Fibroblast of lung (primary cell): ENCODE measurements around the gene SCFD2.

ENCODE experiments used
- EZH2 ChIP-seq: IDR thresholded peaks from 2 replicates; pipeline ENCODE4 v1.5.1; 2012; ENCODE audit warnings: low read length, control low read depth, mild to moderate bottlenecking; ENCODE audit errors: missing control alignments
- TF ChIP-seq, protein P1 (sequence below), 2 donors: IDR thresholded peaks in 1 of 2; conservative IDR thresholded peaks in 1 of 2; 1 replicate in 1 of 2; 2 replicates in 1 of 2; pipeline ENCODE4 v1.5.1; 2011 to 2012; ENCODE audit warnings: low read length in 2 of 2, control low read depth in 1 of 2, inconsistent platforms in 1 of 2, low read depth in 1 of 2, mild to moderate bottlenecking in 1 of 2

DNA sequence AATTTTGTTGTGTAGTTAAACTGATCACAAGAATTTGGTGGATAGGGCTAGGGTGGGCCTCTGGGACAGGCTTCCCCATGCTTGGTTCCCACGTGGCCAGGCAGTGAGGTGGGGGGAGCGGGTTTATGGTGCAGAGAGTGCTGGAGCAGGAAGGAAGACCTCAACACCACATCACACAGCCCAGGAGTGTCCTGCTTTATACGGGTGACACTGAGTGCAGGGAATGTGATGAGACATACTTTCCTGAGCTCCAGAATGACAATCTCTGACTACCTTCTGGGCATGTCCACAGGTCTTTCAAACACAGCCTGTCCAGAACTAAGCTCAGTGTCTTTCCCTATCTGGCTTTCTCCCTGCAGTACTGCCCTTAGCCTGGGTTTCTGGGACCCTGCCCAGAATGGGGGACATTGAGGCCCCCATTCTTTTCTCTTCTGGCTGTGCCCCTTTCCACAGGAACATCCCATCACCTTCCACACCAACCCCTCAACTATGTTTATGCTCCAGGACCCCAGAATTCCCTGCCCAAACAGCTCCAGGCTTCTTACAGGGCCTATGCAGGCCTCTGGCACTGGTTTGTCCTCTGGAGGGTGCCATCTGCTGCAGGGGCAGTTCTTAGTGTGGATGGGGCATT lies 540.3 kb downstream of the SCFD2 start:
- TF ChIP-seq, protein P1, sequence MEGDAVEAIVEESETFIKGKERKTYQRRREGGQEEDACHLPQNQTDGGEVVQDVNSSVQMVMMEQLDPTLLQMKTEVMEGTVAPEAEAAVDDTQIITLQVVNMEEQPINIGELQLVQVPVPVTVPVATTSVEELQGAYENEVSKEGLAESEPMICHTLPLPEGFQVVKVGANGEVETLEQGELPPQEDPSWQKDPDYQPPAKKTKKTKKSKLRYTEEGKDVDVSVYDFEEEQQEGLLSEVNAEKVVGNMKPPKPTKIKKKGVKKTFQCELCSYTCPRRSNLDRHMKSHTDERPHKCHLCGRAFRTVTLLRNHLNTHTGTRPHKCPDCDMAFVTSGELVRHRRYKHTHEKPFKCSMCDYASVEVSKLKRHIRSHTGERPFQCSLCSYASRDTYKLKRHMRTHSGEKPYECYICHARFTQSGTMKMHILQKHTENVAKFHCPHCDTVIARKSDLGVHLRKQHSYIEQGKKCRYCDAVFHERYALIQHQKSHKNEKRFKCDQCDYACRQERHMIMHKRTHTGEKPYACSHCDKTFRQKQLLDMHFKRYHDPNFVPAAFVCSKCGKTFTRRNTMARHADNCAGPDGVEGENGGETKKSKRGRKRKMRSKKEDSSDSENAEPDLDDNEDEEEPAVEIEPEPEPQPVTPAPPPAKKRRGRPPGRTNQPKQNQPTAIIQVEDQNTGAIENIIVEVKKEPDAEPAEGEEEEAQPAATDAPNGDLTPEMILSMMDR (conservative IDR thresholded peaks at IDR 0.05 in 1 of 2, IDR thresholded peaks at IDR 0.05 in 1 of 2; ENCODE audit: low read depth in 1 of 2, low read length in 2 of 2): no peak
- TF ChIP-seq EZH2: no peak
